ENCODE measurements around the gene PYGO2. TPM values are rescaled to one million over a fixed set of nuclear protein-coding genes. Genes with fewer than 3 reads are reported as not detected.
A peak's percentile ranks its signal among the peaks of the same experiment; 100 is the strongest.
"Not testable (repeated sequence)": the region's sequence is repeated elsewhere in the genome, so short reads cannot be mapped to it uniquely, and the experiment has no call there.

Gene PYGO2
- total and polyA plus RNA-seq, 4 donors: 12.7 to 34.3 (median 28.2) TPM

- Histone ChIP-seq H3K4me3 (ENCODE audit: low read depth, low read length) (peak overlapping the region; percentile 57), H3K27ac (ENCODE audit: low read depth, low read length) (peak overlapping the region; percentile 87), H3K4me1 (ENCODE audit: control insufficient read depth, insufficient read depth, low read length) (peaks cover 62% of the 10 kb centered on the region), H3K27me3 (ENCODE audit: control insufficient read depth, insufficient read depth, low read length) (peaks cover 4% of the 10 kb centered on the region), H3K36me3 (ENCODE audit: control insufficient read depth, insufficient read depth, low read length) (no peaks in the 10 kb centered on the region), H3K9me3 (ENCODE audit: control insufficient read depth, insufficient read depth, low read length) (no peaks in the 10 kb centered on the region)
- 0% methylated on average over 36 of the region's 43 CpGs for WGBS (ENCODE audit: insufficient coverage)
- DNase-seq (ENCODE audit: low read depth in 4 of 6, low spot score in 6 of 6): peak; percentile 87 to 98 (median 92)
Measured at GRCh38 chr1:155000726-155001424, 39.3 kb upstream of the PYGO2 start.

GRCh38 chr1:155000411-155000725, 38.8 kb upstream of the PYGO2 start:
- H3K27ac ChIP-seq (ENCODE audit: low read depth, low read length): peak overlapping the region; percentile 87
- H3K36me3 ChIP-seq (ENCODE audit: control insufficient read depth, insufficient read depth, low read length): no peaks in the 10 kb centered on the region
- WGBS (ENCODE audit: insufficient coverage): 0% methylated on average over 7 of the region's 13 CpGs
- H3K27me3 ChIP-seq (ENCODE audit: control insufficient read depth, insufficient read depth, low read length): peaks cover 4% of the 10 kb centered on the region
- H3K4me1 ChIP-seq (ENCODE audit: control insufficient read depth, insufficient read depth, low read length): peaks cover 57% of the 10 kb centered on the region
- peak in 1 of 6 donors; percentile 48 for DNase-seq (ENCODE audit: low read depth in 4 of 6, low spot score in 6 of 6)
- no peaks in the 10 kb centered on the region for H3K9me3 ChIP-seq (ENCODE audit: control insufficient read depth, insufficient read depth, low read length)
- H3K4me3 ChIP-seq (ENCODE audit: low read depth, low read length): peak overlapping the region; percentile 57

GRCh38 chr1:154999571-155000410, 38.2 kb upstream of the PYGO2 start:
- peak in 3 of 6 donors; percentile 9 to 45 (median 43) for DNase-seq (ENCODE audit: low read depth in 4 of 6, low spot score in 6 of 6)
- Histone ChIP-seq H3K27me3 (ENCODE audit: control insufficient read depth, insufficient read depth, low read length) (peaks cover 4% of the 10 kb centered on the region), H3K9me3 (ENCODE audit: control insufficient read depth, insufficient read depth, low read length) (no peaks in the 10 kb centered on the region), H3K4me3 (ENCODE audit: low read depth, low read length) (peak overlapping the region; percentile 57), H3K36me3 (ENCODE audit: control insufficient read depth, insufficient read depth, low read length) (no peaks in the 10 kb centered on the region), H3K27ac (ENCODE audit: low read depth, low read length) (peak overlapping the region; percentile 87), H3K4me1 (ENCODE audit: control insufficient read depth, insufficient read depth, low read length) (peaks cover 51% of the 10 kb centered on the region)
- under 1% methylated on average over 41 of the region's 50 CpGs for WGBS (ENCODE audit: insufficient coverage)

- Histone ChIP-seq H3K4me3 (ENCODE audit: low read depth, low read length) (peak overlapping the region; percentile 54), H3K36me3 (ENCODE audit: control insufficient read depth, insufficient read depth, low read length) (no peaks in the 10 kb centered on the region), H3K4me1 (ENCODE audit: control insufficient read depth, insufficient read depth, low read length) (peaks cover 43% of the 10 kb centered on the region), H3K27me3 (ENCODE audit: control insufficient read depth, insufficient read depth, low read length) (peaks cover 4% of the 10 kb centered on the region), H3K9me3 (ENCODE audit: control insufficient read depth, insufficient read depth, low read length) (no peaks in the 10 kb centered on the region), H3K27ac (ENCODE audit: low read depth, low read length) (peak overlapping the region; percentile 87)
- peak in 3 of 6 donors; percentile 50 to 85 (median 85) for DNase-seq (ENCODE audit: low read depth in 4 of 6, low spot score in 6 of 6)
- whole genome bisulfite sequencing (ENCODE audit: insufficient coverage): 16% methylated on average over 32 of the region's 40 CpGs
Measured at GRCh38 chr1:154998818-154999570, 37.4 kb upstream of the PYGO2 start.

GRCh38 chr1:154998201-154998780, 36.7 kb upstream of the PYGO2 start:
- Histone ChIP-seq H3K27me3 (ENCODE audit: control insufficient read depth, insufficient read depth, low read length) (peaks cover 4% of the 10 kb centered on the region), H3K4me3 (ENCODE audit: low read depth, low read length) (no peak overlapping the region), H3K9me3 (ENCODE audit: control insufficient read depth, insufficient read depth, low read length) (no peaks in the 10 kb centered on the region), H3K36me3 (ENCODE audit: control insufficient read depth, insufficient read depth, low read length) (no peaks in the 10 kb centered on the region), H3K4me1 (ENCODE audit: control insufficient read depth, insufficient read depth, low read length) (peaks cover 36% of the 10 kb centered on the region), H3K27ac (ENCODE audit: low read depth, low read length) (no peak overlapping the region)
- DNase-seq (ENCODE audit: low read depth in 4 of 6, low spot score in 6 of 6): no peak
- 79% methylated on average over 5 of the region's 16 CpGs for WGBS (ENCODE audit: insufficient coverage)

- no peak overlapping the region for H3K27ac ChIP-seq (ENCODE audit: low read depth, low read length)
- peaks cover 29% of the 10 kb centered on the region for H3K4me1 ChIP-seq (ENCODE audit: control insufficient read depth, insufficient read depth, low read length)
- no peak overlapping the region for H3K4me3 ChIP-seq (ENCODE audit: low read depth, low read length)
- peaks cover 4% of the 10 kb centered on the region for H3K36me3 ChIP-seq (ENCODE audit: control insufficient read depth, insufficient read depth, low read length)
- DNase-seq (ENCODE audit: low read depth in 4 of 6, low spot score in 6 of 6): no peak
- no peaks in the 10 kb centered on the region for H3K9me3 ChIP-seq (ENCODE audit: control insufficient read depth, insufficient read depth, low read length)
- H3K27me3 ChIP-seq (ENCODE audit: control insufficient read depth, insufficient read depth, low read length): no peaks in the 10 kb centered on the region
- 89% methylated on average over 13 of the region's 15 CpGs for WGBS (ENCODE audit: insufficient coverage)
Measured at GRCh38 chr1:154996966-154997701, 35.6 kb upstream of the PYGO2 start.

- DNase-seq (ENCODE audit: low read depth in 4 of 6, low spot score in 6 of 6): peak in 3 of 6 donors; percentile 26 to 63 (median 52)
- H3K9me3 ChIP-seq (ENCODE audit: control insufficient read depth, insufficient read depth, low read length); H3K27ac ChIP-seq (ENCODE audit: low read depth, low read length); H3K27me3 ChIP-seq (ENCODE audit: control insufficient read depth, insufficient read depth, low read length); H3K4me3 ChIP-seq (ENCODE audit: low read depth, low read length): not testable (repeated sequence)
- peaks cover 12% of the 10 kb centered on the region for H3K36me3 ChIP-seq (ENCODE audit: control insufficient read depth, insufficient read depth, low read length)
- WGBS (ENCODE audit: insufficient coverage): 96% methylated on average over 3 of the region's 13 CpGs
- peaks cover 20% of the 10 kb centered on the region for H3K4me1 ChIP-seq (ENCODE audit: control insufficient read depth, insufficient read depth, low read length)
Measured at GRCh38 chr1:154995301-154995983, 33.9 kb upstream of the PYGO2 start.

GRCh38 chr1:154994591-154994990, 33.0 kb upstream of the PYGO2 start:
- peaks cover 20% of the 10 kb centered on the region for H3K36me3 ChIP-seq (ENCODE audit: control insufficient read depth, insufficient read depth, low read length)
- no peaks in the 10 kb centered on the region for H3K9me3 ChIP-seq (ENCODE audit: control insufficient read depth, insufficient read depth, low read length)
- H3K4me3 ChIP-seq (ENCODE audit: low read depth, low read length): no peak overlapping the region
- H3K27me3 ChIP-seq (ENCODE audit: control insufficient read depth, insufficient read depth, low read length): no peaks in the 10 kb centered on the region
- peaks cover 11% of the 10 kb centered on the region for H3K4me1 ChIP-seq (ENCODE audit: control insufficient read depth, insufficient read depth, low read length)
- no peak overlapping the region for H3K27ac ChIP-seq (ENCODE audit: low read depth, low read length)
- WGBS (ENCODE audit: insufficient coverage): 90% methylated on average over 3 of the region's 3 CpGs
- DNase-seq (ENCODE audit: low read depth in 4 of 6, low spot score in 6 of 6): no peak
